GM23338 (cell line): Measurements from ENCODE around the gene ENTR1. TPM values are rescaled to one million over a fixed set of nuclear protein-coding genes. Genes with fewer than 3 reads are reported as not detected.

ENCODE experiments used
- ATAC-seq: fragments of 200-7000 bp; cut with Tn5 transposase; 3 replicates; pipeline ENCODE4 v1.9.1; 2020
- DNase-seq: peaks from one replicate; pipeline ENCODE4 v3.0.0-alpha.2; 2015; ENCODE audit warnings: low spot score
- H2AFZ ChIP-seq: fragments of 200-600 bp; sonication (generic); 2 replicates; pipeline ENCODE4 v1.8.0; 2016; ENCODE audit warnings: antibody characterized with exemption, mild to moderate bottlenecking, moderate library complexity
- H3F3A ChIP-seq: fragments of 200-600 bp; sonication (generic); replicated peaks from 2 replicates; pipeline ENCODE4 v1.8.0; 2017; ENCODE audit warnings: antibody characterized with exemption, mixed run types, low read depth
- H3K27ac ChIP-seq: fragments of 200-600 bp; sonication (generic); 2 replicates; pipeline ENCODE4 v1.6.1; 2016; ENCODE audit warnings: low read depth
- H3K27me3 ChIP-seq: fragments of 200-600 bp; sonication (generic); 2 replicates; pipeline ENCODE4 v1.8.0; 2016; ENCODE audit warnings: mild to moderate bottlenecking, mixed run types, moderate library complexity; ENCODE audit not compliant: insufficient read depth
- H3K36me3 ChIP-seq: fragments of 200-600 bp; sonication (generic); 2 replicates; pipeline ENCODE4 v1.8.0; 2016; ENCODE audit warnings: mild to moderate bottlenecking; ENCODE audit not compliant: insufficient read depth
- H3K4me1 ChIP-seq: fragments of 200-600 bp; sonication (generic); 2 replicates; pipeline ENCODE4 v1.8.0; 2016; ENCODE audit warnings: mild to moderate bottlenecking, moderate library complexity; ENCODE audit not compliant: insufficient read depth
- H3K4me2 ChIP-seq: fragments of 200-600 bp; sonication (generic); 2 replicates; pipeline ENCODE4 v1.7.1; 2017; ENCODE audit warnings: mixed run types
- H3K4me3 ChIP-seq: fragments of 200-600 bp; sonication (generic); 2 replicates; pipeline ENCODE4 v1.6.1; 2016; ENCODE audit warnings: mixed run types
- H3K79me2 ChIP-seq: fragments of 200-600 bp; sonication (generic); replicated peaks from 2 replicates; pipeline ENCODE4 v1.8.0; 2017; ENCODE audit warnings: mild to moderate bottlenecking; ENCODE audit not compliant: insufficient read depth
- H3K9me2 ChIP-seq: fragments of 200-600 bp; sonication (generic); 2 replicates; pipeline ENCODE4 v1.8.0; 2017; ENCODE audit not compliant: insufficient read depth
- H4K20me1 ChIP-seq: fragments of 200-600 bp; sonication (generic); replicated peaks from 2 replicates; pipeline ENCODE4 v1.8.0; 2017; ENCODE audit warnings: mild to moderate bottlenecking; ENCODE audit not compliant: insufficient read depth
- H3K27ac Mint-ChIP-seq: 2 replicates; pipeline ENCODE4 v1.8.0; 2020; ENCODE audit warnings: inconsistent platforms, mild to moderate bottlenecking, moderate library complexity, mixed read lengths
- H3K27me3 Mint-ChIP-seq: 3 replicates; pipeline ENCODE4 v1.8.0; 2022; ENCODE audit warnings: low read depth, mild to moderate bottlenecking, moderate library complexity, mixed read lengths, inconsistent platforms; ENCODE audit not compliant: insufficient read depth, poor library complexity
- H3K36me3 Mint-ChIP-seq: 3 replicates; pipeline ENCODE4 v1.8.0; 2021; ENCODE audit warnings: low read depth, mild to moderate bottlenecking, inconsistent platforms, moderate library complexity, mixed read lengths
- H3K4me1 Mint-ChIP-seq: 3 replicates; pipeline ENCODE4 v1.8.0; 2020; ENCODE audit warnings: mild to moderate bottlenecking, inconsistent platforms, mixed read lengths
- H3K4me3 Mint-ChIP-seq: 3 replicates; pipeline ENCODE4 v1.8.0; 2021; ENCODE audit warnings: moderate library complexity, mild to moderate bottlenecking, inconsistent platforms, mixed read lengths
- H3K9me3 Mint-ChIP-seq: 3 replicates; pipeline ENCODE4 v1.8.0; 2020; ENCODE audit warnings: moderate library complexity, mild to moderate bottlenecking, inconsistent platforms, mixed read lengths
- CREB1 ChIP-seq: fragments of 250-450 bp; sonication (Bioruptor Pico); IDR thresholded peaks from 2 replicates; pipeline ENCODE4 v1.5.0; 2020; ENCODE audit warnings: low read depth, mild to moderate bottlenecking, moderate library complexity
- EZH2 ChIP-seq: fragments of 200-600 bp; sonication (generic); IDR thresholded peaks from one replicate; pipeline ENCODE4 v1.8.0; 2017; ENCODE audit warnings: antibody characterized with exemption, mild to moderate bottlenecking, low read depth; ENCODE audit not compliant: unreplicated experiment
- EZH2phosphoT487 ChIP-seq: fragments of 200-600 bp; sonication (generic); IDR thresholded peaks from one replicate; pipeline ENCODE4 v1.8.1; 2018; ENCODE audit warnings: antibody characterized with exemption; ENCODE audit not compliant: unreplicated experiment
- JUNB ChIP-seq: IDR thresholded peaks from one replicate; pipeline ENCODE4 v1.6.1; 2016; ENCODE audit warnings: antibody characterized with exemption; ENCODE audit not compliant: unreplicated experiment
- NANOG ChIP-seq: IDR thresholded peaks from 2 replicates; pipeline ENCODE4 v1.6.1; 2016; ENCODE audit warnings: antibody characterized with exemption, borderline replicate concordance
- POLR2AphosphoS5 ChIP-seq: IDR thresholded peaks from 2 replicates; pipeline ENCODE4 v1.6.1; 2016; ENCODE audit warnings: antibody characterized with exemption, low read depth
- STAT1 ChIP-seq: IDR thresholded peaks from one replicate; pipeline ENCODE4 v1.6.1; 2016; ENCODE audit warnings: antibody characterized with exemption; ENCODE audit not compliant: unreplicated experiment
- ZNF114 ChIP-seq: fragments of 250-450 bp; sonication (Bioruptor Pico); IDR thresholded peaks from 2 replicates; pipeline ENCODE4 v1.5.0; 2020; ENCODE audit warnings: mild to moderate bottlenecking, moderate library complexity
- ZNF331 ChIP-seq: fragments of 250-450 bp; sonication (Bioruptor Pico); IDR thresholded peaks from 2 replicates; pipeline ENCODE4 v1.5.0; 2020; ENCODE audit warnings: low read depth, mild to moderate bottlenecking, moderate library complexity
- polyA plus RNA-seq: library from polyadenylated mRNA; unstranded; fragments of >200 nt; fragmentation: Nextera tagmentation; extraction: Ambion mirVana; gene quantifications from 2 replicates; pipeline ENCODE4 v1.2.1, GENCODE V29; 2016
- total RNA-seq: library from RNA; depleted of rRNA; stranded (reverse); fragments of >200 nt; shearing (Covaris generic); gene quantifications from 2 replicates; pipeline ENCODE4 v1.2.3, GENCODE V29; 2014
- TF ChIP-seq, protein P1 (sequence below): IDR thresholded peaks from 2 replicates; pipeline ENCODE4 v1.6.1; 2016; ENCODE audit warnings: antibody characterized with exemption
- TF ChIP-seq, protein P2 (sequence below): IDR thresholded peaks from one replicate; pipeline ENCODE4 v1.6.1; 2018; ENCODE audit warnings: antibody characterized with exemption; ENCODE audit not compliant: unreplicated experiment
- TF ChIP-seq, protein P3 (sequence below): fragments of 250-450 bp; sonication (Bioruptor Pico); IDR thresholded peaks from 2 replicates; pipeline ENCODE4 v1.5.0; 2020; ENCODE audit warnings: mild to moderate bottlenecking, moderate library complexity

Gene ENTR1
- total and polyA plus RNA-seq, 2 experiments from 2014 or later: 25.6 to 91.9 TPM

DNA sequence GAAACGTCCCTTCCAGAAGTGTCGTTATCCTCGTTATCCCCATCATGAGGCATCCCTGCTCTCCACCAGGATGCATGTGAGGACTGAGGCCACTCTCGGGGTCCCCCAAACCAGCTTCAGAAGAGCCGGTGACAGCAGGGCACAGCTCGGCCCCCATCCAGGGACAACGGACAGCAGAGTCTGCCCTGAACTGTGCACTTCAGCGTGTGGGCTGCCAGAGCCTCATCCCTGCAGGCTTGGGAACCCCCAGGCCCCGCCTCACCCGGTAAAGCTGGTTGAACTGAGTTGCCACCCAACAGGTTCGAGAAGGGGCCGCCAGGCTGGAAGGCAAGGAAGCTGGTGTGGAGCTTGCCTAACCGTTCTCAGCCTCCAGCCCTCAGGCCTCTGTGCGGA lies 36.2 kb downstream of the ENTR1 start:
- no peaks in the 10 kb centered on the region for H3K79me2 ChIP-seq
- no peak overlapping the region for H3K27ac Mint-ChIP-seq
- no peak overlapping the region for H3K4me2 ChIP-seq

More for the DNA sequence above, 36.2 kb downstream of the ENTR1 start:
- H3K4me3 Mint-ChIP-seq: no peak overlapping the region
- no peaks in the 10 kb centered on the region for H3F3A ChIP-seq
- H3K27ac ChIP-seq: no peak overlapping the region
- H2AFZ ChIP-seq: no peak overlapping the region
- no peaks in the 10 kb centered on the region for H3K4me1 ChIP-seq
- no peaks in the 10 kb centered on the region for H3K27me3 ChIP-seq
- H3K4me3 ChIP-seq: no peak overlapping the region
- peaks cover 3% of the 10 kb centered on the region for H3K27me3 Mint-ChIP-seq
- ATAC-seq: no peak
- H3K9me3 Mint-ChIP-seq: no peaks in the 10 kb centered on the region
- H4K20me1 ChIP-seq: no peaks in the 10 kb centered on the region; the same call in 1 of the 2 replicates
- H3K4me1 Mint-ChIP-seq: no peaks in the 10 kb centered on the region
- no peaks in the 10 kb centered on the region for H3K36me3 ChIP-seq
- no peaks in the 10 kb centered on the region for H3K9me2 ChIP-seq
- TF ChIP-seq EZH2: no peak
- no peak for TF ChIP-seq CREB1
- no peak for TF ChIP-seq EZH2phosphoT487
- TF ChIP-seq, protein P1, sequence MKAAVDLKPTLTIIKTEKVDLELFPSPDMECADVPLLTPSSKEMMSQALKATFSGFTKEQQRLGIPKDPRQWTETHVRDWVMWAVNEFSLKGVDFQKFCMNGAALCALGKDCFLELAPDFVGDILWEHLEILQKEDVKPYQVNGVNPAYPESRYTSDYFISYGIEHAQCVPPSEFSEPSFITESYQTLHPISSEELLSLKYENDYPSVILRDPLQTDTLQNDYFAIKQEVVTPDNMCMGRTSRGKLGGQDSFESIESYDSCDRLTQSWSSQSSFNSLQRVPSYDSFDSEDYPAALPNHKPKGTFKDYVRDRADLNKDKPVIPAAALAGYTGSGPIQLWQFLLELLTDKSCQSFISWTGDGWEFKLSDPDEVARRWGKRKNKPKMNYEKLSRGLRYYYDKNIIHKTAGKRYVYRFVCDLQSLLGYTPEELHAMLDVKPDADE: no peak
- no peak for TF ChIP-seq ZNF114 (CRISPR knock-in tag)
- TF ChIP-seq ZNF331: no peak
- no peak for TF ChIP-seq NANOG
- TF ChIP-seq, protein P2, sequence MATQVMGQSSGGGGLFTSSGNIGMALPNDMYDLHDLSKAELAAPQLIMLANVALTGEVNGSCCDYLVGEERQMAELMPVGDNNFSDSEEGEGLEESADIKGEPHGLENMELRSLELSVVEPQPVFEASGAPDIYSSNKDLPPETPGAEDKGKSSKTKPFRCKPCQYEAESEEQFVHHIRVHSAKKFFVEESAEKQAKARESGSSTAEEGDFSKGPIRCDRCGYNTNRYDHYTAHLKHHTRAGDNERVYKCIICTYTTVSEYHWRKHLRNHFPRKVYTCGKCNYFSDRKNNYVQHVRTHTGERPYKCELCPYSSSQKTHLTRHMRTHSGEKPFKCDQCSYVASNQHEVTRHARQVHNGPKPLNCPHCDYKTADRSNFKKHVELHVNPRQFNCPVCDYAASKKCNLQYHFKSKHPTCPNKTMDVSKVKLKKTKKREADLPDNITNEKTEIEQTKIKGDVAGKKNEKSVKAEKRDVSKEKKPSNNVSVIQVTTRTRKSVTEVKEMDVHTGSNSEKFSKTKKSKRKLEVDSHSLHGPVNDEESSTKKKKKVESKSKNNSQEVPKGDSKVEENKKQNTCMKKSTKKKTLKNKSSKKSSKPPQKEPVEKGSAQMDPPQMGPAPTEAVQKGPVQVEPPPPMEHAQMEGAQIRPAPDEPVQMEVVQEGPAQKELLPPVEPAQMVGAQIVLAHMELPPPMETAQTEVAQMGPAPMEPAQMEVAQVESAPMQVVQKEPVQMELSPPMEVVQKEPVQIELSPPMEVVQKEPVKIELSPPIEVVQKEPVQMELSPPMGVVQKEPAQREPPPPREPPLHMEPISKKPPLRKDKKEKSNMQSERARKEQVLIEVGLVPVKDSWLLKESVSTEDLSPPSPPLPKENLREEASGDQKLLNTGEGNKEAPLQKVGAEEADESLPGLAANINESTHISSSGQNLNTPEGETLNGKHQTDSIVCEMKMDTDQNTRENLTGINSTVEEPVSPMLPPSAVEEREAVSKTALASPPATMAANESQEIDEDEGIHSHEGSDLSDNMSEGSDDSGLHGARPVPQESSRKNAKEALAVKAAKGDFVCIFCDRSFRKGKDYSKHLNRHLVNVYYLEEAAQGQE: no peak
- TF ChIP-seq JUNB: no peak
- TF ChIP-seq, protein P3, sequence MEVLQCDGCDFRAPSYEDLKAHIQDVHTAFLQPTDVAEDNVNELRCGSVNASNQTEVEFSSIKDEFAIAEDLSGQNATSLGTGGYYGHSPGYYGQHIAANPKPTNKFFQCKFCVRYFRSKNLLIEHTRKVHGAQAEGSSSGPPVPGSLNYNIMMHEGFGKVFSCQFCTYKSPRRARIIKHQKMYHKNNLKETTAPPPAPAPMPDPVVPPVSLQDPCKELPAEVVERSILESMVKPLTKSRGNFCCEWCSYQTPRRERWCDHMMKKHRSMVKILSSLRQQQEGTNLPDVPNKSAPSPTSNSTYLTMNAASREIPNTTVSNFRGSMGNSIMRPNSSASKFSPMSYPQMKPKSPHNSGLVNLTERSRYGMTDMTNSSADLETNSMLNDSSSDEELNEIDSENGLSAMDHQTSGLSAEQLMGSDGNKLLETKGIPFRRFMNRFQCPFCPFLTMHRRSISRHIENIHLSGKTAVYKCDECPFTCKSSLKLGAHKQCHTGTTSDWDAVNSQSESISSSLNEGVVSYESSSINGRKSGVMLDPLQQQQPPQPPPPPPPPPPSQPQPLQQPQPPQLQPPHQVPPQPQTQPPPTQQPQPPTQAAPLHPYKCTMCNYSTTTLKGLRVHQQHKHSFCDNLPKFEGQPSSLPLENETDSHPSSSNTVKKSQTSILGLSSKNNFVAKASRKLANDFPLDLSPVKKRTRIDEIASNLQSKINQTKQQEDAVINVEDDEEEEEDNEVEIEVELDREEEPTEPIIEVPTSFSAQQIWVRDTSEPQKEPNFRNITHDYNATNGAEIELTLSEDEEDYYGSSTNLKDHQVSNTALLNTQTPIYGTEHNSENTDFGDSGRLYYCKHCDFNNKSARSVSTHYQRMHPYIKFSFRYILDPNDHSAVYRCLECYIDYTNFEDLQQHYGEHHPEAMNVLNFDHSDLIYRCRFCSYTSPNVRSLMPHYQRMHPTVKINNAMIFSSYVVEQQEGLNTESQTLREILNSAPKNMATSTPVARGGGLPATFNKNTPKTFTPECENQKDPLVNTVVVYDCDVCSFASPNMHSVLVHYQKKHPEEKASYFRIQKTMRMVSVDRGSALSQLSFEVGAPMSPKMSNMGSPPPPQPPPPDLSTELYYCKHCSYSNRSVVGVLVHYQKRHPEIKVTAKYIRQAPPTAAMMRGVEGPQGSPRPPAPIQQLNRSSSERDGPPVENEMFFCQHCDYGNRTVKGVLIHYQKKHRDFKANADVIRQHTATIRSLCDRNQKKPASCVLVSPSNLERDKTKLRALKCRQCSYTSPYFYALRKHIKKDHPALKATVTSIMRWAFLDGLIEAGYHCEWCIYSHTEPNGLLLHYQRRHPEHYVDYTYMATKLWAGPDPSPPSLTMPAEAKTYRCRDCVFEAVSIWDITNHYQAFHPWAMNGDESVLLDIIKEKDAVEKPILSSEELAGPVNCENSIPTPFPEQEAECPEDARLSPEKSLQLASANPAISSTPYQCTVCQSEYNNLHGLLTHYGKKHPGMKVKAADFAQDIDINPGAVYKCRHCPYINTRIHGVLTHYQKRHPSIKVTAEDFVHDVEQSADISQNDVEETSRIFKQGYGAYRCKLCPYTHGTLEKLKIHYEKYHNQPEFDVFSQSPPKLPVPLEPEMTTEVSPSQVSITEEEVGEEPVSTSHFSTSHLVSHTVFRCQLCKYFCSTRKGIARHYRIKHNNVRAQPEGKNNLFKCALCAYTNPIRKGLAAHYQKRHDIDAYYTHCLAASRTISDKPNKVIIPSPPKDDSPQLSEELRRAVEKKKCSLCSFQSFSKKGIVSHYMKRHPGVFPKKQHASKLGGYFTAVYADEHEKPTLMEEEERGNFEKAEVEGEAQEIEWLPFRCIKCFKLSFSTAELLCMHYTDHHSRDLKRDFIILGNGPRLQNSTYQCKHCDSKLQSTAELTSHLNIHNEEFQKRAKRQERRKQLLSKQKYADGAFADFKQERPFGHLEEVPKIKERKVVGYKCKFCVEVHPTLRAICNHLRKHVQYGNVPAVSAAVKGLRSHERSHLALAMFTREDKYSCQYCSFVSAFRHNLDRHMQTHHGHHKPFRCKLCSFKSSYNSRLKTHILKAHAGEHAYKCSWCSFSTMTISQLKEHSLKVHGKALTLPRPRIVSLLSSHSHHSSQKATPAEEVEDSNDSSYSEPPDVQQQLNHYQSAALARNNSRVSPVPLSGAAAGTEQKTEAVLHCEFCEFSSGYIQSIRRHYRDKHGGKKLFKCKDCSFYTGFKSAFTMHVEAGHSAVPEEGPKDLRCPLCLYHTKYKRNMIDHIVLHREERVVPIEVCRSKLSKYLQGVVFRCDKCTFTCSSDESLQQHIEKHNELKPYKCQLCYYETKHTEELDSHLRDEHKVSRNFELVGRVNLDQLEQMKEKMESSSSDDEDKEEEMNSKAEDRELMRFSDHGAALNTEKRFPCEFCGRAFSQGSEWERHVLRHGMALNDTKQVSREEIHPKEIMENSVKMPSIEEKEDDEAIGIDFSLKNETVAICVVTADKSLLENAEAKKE (CRISPR knock-in tag): no peak
- no peak for TF ChIP-seq STAT1
- no peak for TF ChIP-seq POLR2AphosphoS5
- DNase-seq: no peak
- H3K36me3 Mint-ChIP-seq: peaks cover 6% of the 10 kb centered on the region; the same call in 2 of the 3 replicates
